Esophagus muscularis mucosa (tissue), 4 donors: Measurements from ENCODE around the gene CCDC3. TPM values are rescaled to one million over a fixed set of nuclear protein-coding genes. Genes with fewer than 3 reads are reported as not detected.

Source experiments
- DNase-seq: peaks from one replicate; pipeline ENCODE4 v3.0.0-alpha.2; 2017; ENCODE audit errors: extremely low spot score
- H3K27ac ChIP-seq, 4 donors: fragments of 200-600 bp; sonication (generic); replicated peaks in 1 of 4; 1 replicate in 3 of 4; 2 replicates in 1 of 4; pipeline ENCODE4 v1.5.1; 2016 to 2019; ENCODE audit warnings: mild to moderate bottlenecking in 1 of 4
- H3K27me3 ChIP-seq, 4 donors: fragments of 200-600 bp; sonication (generic); one replicate each; pipeline versions ENCODE4 v1.5.1 to v1.6.0; 2016 to 2019
- H3K36me3 ChIP-seq, 4 donors: fragments of 200-600 bp; sonication (generic); one replicate each; pipeline ENCODE4 v1.5.1; 2016 to 2019
- H3K4me1 ChIP-seq, 4 donors: fragments of 200-600 bp; sonication (generic); one replicate each; pipeline ENCODE4 v1.5.1; 2016 to 2019
- H3K4me3 ChIP-seq, 4 donors: fragments of 200-600 bp; sonication (generic); 1 replicate in 2 of 4; 2 replicates in 2 of 4; pipeline ENCODE4 v1.5.1; 2016 to 2019; ENCODE audit warnings: mild to moderate bottlenecking in 4 of 4, moderate library complexity in 1 of 4
- H3K9me3 ChIP-seq, 4 donors: fragments of 200-600 bp; sonication (generic); 1 replicate in 3 of 4; 2 replicates in 1 of 4; pipeline ENCODE4 v1.5.1; 2016 to 2019
- EP300 ChIP-seq: sonication (generic); formaldehyde crosslinking; IDR thresholded peaks from one replicate; pipeline ENCODE4 v1.6.1; 2017; ENCODE audit warnings: antibody characterized with exemption
- POLR2A ChIP-seq: fragments of 450-650 bp; IDR thresholded peaks from one replicate; pipeline ENCODE4 v1.6.1; 2017; ENCODE audit warnings: antibody characterized with exemption, moderate library complexity, mild to moderate bottlenecking, low read depth
- POLR2AphosphoS5 ChIP-seq, 2 donors: sonication (generic); formaldehyde crosslinking; IDR thresholded peaks; one replicate each; pipeline ENCODE4 v1.6.1; 2017; ENCODE audit warnings: antibody characterized with exemption in 2 of 2
- WGBS: methylation state at CpG from one replicate; pipeline ENCODE4 v1.1.5; 2018; 5-methylcytosine and 5-hydroxymethylcytosine counted together
- intact Hi-C: fragments of 100-400 bp; cut with DNase I; formaldehyde crosslinking; loops from one replicate; pipeline ENCODE4 v1.15.1; 2023
- total RNA-seq, 4 donors: library from RNA; depleted of rRNA; stranded (reverse); fragments of >200 nt; gene quantifications; one replicate each; pipeline versions ENCODE4 v1.1.0 to v1.2.1, GENCODE V29; 2016
- TF ChIP-seq, protein P1 (sequence below), 3 experiments: fragments of 200-600 bp in 2 of 3; fragments of 450-650 bp in 1 of 3; sonication (generic) in 2 of 3; IDR thresholded peaks; one replicate each; pipeline ENCODE4 v1.5.1; 2017 to 2019; ENCODE audit warnings: antibody characterized with exemption in 3 of 3, mild to moderate bottlenecking in 2 of 3, moderate library complexity in 1 of 3

CCDC3 gene
- total RNA-seq, 4 donors from 2014 or later: 23.7 to 79.1 (median 44.3) TPM

DNA sequence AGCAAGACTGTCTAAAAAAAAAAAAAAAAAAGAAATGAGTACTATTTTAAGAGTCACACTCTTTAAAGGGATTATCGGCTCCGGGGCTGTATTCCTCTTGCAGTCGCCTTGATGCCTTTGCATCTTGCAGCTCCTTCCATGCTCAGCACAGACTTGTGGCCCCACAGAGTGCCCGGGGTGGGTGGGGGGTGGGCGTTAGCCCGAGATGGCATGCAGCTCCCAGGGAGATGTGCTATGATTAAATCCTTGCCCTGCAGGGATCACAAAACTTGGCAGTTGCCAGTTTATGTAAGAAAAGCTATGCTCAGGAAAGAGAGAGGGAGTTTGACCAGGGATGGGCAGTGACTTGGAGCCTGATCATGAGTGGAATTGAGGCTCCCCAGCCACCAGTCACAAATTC is 81.9 kb downstream of the CCDC3 start:
- no peak for DNase-seq
- TF ChIP-seq POLR2A (no peak), POLR2AphosphoS5 (IDR thresholded peaks at IDR 0.05) (no peak), EP300 (no peak)
- TF ChIP-seq, protein P1, sequence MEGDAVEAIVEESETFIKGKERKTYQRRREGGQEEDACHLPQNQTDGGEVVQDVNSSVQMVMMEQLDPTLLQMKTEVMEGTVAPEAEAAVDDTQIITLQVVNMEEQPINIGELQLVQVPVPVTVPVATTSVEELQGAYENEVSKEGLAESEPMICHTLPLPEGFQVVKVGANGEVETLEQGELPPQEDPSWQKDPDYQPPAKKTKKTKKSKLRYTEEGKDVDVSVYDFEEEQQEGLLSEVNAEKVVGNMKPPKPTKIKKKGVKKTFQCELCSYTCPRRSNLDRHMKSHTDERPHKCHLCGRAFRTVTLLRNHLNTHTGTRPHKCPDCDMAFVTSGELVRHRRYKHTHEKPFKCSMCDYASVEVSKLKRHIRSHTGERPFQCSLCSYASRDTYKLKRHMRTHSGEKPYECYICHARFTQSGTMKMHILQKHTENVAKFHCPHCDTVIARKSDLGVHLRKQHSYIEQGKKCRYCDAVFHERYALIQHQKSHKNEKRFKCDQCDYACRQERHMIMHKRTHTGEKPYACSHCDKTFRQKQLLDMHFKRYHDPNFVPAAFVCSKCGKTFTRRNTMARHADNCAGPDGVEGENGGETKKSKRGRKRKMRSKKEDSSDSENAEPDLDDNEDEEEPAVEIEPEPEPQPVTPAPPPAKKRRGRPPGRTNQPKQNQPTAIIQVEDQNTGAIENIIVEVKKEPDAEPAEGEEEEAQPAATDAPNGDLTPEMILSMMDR (IDR thresholded peaks at IDR 0.05): no peak
- H3K27me3 ChIP-seq: no peaks in the 10 kb centered on the region
- no peak overlapping the region for H3K27ac ChIP-seq
- peaks cover 0 to 4% (median 1%) of the 10 kb centered on the region in 4 donors for H3K4me1 ChIP-seq
- 69% methylated on average over 5 of the region's 6 CpGs for WGBS
- no peaks in the 10 kb centered on the region for H3K36me3 ChIP-seq
- intact Hi-C loops: no loop called here
- H3K9me3 ChIP-seq: no peaks in the 10 kb centered on the region
- no peak overlapping the region for H3K4me3 ChIP-seq

DNA sequence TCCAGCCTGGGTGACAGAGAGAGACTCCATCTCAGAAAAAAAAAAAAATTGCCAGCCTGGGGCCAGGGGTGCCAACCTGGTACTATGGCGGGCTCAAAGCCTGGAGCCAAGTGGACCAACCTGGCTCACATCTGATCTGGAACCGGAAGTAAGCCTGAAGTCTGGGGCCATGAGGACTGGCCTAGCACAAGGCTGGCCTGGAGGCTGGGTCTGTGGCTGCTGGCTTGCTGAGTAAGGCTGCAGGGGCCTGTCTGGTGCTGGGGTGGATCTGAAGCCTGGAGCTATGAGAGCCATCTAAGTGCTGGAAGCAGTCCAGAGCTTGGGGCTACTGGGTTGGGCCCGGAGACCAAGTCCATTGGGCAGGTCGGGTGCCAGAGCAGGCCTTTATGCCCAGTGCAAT is 84.9 kb downstream of the CCDC3 start:
- no peak for TF ChIP-seq POLR2A
- TF ChIP-seq EP300: no peak
- TF ChIP-seq POLR2AphosphoS5 (IDR thresholded peaks at IDR 0.05): no peak
- TF ChIP-seq, protein P1 (IDR thresholded peaks at IDR 0.05): no peak
- H3K4me1 ChIP-seq: peaks cover 0 to 4% (median 1%) of the 10 kb centered on the region in 4 donors
- no peaks in the 10 kb centered on the region for H3K36me3 ChIP-seq
- H3K27ac ChIP-seq: no peak overlapping the region
- no peak for DNase-seq
- 100% methylated on average over 2 of the region's 4 CpGs for WGBS
- H3K4me3 ChIP-seq: no peak overlapping the region
- H3K9me3 ChIP-seq: no peaks in the 10 kb centered on the region
- no peaks in the 10 kb centered on the region for H3K27me3 ChIP-seq
- intact Hi-C loops: no loop called here

DNA sequence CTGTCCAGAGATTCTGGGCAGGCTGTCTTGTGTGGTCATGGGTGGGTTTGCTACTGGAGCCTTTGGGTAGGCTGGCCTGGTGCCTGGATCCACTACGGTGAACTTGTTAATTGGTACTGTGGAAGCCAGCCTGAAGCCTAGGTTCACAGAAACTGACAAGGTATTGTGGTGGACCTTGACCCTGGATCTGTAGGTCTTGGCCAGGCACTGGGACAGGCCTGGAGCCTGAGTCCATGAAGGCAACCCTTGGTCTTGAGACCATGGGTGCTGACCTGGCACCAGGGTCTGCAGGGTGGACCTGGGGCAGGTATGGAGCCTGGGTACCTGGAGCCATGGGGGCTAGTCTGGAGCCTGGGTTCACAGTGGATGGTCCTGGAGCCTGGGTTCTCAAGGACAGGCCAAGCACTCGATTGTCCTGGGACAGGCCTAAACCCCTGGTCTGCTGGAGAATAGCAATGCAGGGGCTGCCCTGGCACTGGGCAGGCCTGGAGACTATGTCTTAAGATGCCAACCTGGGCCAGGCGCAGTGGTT is 85.8 kb downstream of the CCDC3 start:
- DNase-seq: no peak
- no peak overlapping the region for H3K27ac ChIP-seq
- no peaks in the 10 kb centered on the region for H3K27me3 ChIP-seq
- 100% methylated on average over 1 of the region's 3 CpGs for WGBS
- intact Hi-C loops: no loop called here
- TF ChIP-seq, protein P1 (IDR thresholded peaks at IDR 0.05): no peak
- TF ChIP-seq POLR2AphosphoS5 (IDR thresholded peaks at IDR 0.05) (no peak), POLR2A (no peak), EP300 (no peak)
- H3K4me1 ChIP-seq: peaks cover 0 to 4% (median 1%) of the 10 kb centered on the region in 4 donors
- no peak overlapping the region for H3K4me3 ChIP-seq
- H3K36me3 ChIP-seq: no peaks in the 10 kb centered on the region
- no peaks in the 10 kb centered on the region for H3K9me3 ChIP-seq

DNA sequence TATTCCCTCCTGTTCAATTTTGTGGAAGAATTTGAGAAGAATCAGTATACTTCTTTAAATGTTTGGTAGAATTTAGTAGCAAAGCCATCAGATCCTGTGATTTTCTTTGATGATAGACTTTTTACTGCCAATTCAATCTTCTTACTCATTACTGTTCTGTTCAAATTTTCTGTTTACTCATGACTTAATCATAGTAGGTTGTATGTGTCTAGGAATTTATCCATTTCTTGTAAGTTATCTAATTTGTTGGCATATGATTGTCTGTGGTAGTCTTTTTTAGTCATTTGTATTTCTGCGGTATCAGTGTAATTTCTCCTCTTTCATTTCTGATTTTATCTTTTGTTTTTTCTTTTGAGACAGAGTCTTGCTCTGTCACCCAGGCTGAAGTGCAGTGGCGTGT is 87.4 kb downstream of the CCDC3 start:
- peaks cover 0 to 13% (median 11%) of the 10 kb centered on the region in 4 donors for H3K4me1 ChIP-seq
- no peak overlapping the region for H3K4me3 ChIP-seq
- no peaks in the 10 kb centered on the region for H3K9me3 ChIP-seq
- no peak for TF ChIP-seq POLR2A
- TF ChIP-seq, protein P1 (IDR thresholded peaks at IDR 0.05): no peak
- TF ChIP-seq POLR2AphosphoS5 (IDR thresholded peaks at IDR 0.05): no peak
- TF ChIP-seq EP300: no peak
- H3K36me3 ChIP-seq: no peaks in the 10 kb centered on the region
- WGBS: 88% methylated on average over 2 of the region's 2 CpGs
- H3K27ac ChIP-seq: no peak overlapping the region
- intact Hi-C loops: no loop called here
- no peaks in the 10 kb centered on the region for H3K27me3 ChIP-seq
- DNase-seq: no peak

DNA sequence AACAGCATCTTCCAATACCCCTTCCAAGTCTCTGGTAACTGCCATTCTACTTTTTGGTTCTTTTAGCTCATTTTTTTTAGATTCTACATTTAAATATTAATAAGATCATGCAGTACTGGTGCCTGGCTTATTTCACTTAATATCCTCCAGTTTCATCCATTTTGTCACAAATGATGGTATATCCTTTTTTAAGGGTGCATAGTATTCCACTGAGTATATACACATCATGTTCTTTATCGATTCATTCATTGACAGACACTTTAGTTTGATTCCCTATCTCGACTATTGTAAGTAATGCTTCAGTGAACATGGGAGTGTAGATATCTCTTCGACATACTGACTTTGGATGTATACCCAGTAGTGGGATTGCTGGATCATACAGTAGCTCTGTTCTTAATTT is 89.7 kb downstream of the CCDC3 start:
- Histone ChIP-seq H3K4me1 (peaks cover 0 to 13% (median 11%) of the 10 kb centered on the region in 4 donors), H3K36me3 (no peaks in the 10 kb centered on the region), H3K27ac (no peak overlapping the region), H3K4me3 (no peak overlapping the region), H3K9me3 (no peaks in the 10 kb centered on the region), H3K27me3 (no peaks in the 10 kb centered on the region)
- DNase-seq: no peak
- intact Hi-C loops: no loop called here
- WGBS: 90% methylated on average over 3 of the region's 3 CpGs
- TF ChIP-seq, protein P1 (IDR thresholded peaks at IDR 0.05): no peak
